Measurements from ENCODE around the gene CNTNAP2. TPM values are rescaled to one million over a fixed set of nuclear protein-coding genes. Genes with fewer than 3 reads are reported as not detected.

The CNTNAP2 gene
- total and polyA plus RNA-seq, 4 donors: 0.14 to 2.3 (median 1.1) TPM

DNA sequence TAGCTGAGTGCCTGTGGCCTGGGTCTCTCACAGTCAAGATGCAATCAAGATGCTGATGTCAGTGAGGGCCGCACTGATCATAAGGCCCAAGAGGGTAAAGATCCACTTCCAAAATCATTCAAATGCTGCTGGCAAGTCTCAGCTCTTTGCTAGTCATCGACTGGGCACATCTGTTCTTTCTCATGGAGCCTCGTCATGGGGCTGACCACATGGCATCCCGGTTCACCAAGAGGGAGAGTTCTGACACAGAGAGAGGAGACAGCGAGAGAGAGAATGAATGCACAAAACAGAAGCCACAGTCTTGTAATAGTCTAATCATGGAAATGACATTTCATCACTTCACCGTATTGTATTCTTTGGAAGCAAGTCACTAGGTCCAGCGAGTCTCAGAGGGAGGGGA is 1406.5 kb downstream of the CNTNAP2 start:
- H3K27me3 ChIP-seq (ENCODE audit: control insufficient read depth in 4 of 4, insufficient read depth in 4 of 4, low read length in 3 of 4): peaks cover 0 to 4% (median 0%) of the 10 kb centered on the region in 4 donors
- no peaks in the 10 kb centered on the region for H3K9me3 ChIP-seq (ENCODE audit: control insufficient read depth in 4 of 4, low read length in 3 of 4)
- DNase-seq (ENCODE audit: low spot score): no peak
- no peak overlapping the region for H3K4me3 ChIP-seq (ENCODE audit: low read depth in 1 of 3, low read length in 3 of 3)
- H3K4me1 ChIP-seq (ENCODE audit: control insufficient read depth in 4 of 4, insufficient read depth in 4 of 4, low read length in 3 of 4): no peaks in the 10 kb centered on the region
- H3K27ac ChIP-seq (ENCODE audit: low read depth in 1 of 2, low read length in 2 of 2): no peak overlapping the region
- 73% methylated on average over 7 of the region's 7 CpGs for WGBS
- no peaks in the 10 kb centered on the region for H3K36me3 ChIP-seq (ENCODE audit: control insufficient read depth in 4 of 4, insufficient read depth in 3 of 4, low read depth in 1 of 4, low read length in 3 of 4)
- TF ChIP-seq, protein P1, sequence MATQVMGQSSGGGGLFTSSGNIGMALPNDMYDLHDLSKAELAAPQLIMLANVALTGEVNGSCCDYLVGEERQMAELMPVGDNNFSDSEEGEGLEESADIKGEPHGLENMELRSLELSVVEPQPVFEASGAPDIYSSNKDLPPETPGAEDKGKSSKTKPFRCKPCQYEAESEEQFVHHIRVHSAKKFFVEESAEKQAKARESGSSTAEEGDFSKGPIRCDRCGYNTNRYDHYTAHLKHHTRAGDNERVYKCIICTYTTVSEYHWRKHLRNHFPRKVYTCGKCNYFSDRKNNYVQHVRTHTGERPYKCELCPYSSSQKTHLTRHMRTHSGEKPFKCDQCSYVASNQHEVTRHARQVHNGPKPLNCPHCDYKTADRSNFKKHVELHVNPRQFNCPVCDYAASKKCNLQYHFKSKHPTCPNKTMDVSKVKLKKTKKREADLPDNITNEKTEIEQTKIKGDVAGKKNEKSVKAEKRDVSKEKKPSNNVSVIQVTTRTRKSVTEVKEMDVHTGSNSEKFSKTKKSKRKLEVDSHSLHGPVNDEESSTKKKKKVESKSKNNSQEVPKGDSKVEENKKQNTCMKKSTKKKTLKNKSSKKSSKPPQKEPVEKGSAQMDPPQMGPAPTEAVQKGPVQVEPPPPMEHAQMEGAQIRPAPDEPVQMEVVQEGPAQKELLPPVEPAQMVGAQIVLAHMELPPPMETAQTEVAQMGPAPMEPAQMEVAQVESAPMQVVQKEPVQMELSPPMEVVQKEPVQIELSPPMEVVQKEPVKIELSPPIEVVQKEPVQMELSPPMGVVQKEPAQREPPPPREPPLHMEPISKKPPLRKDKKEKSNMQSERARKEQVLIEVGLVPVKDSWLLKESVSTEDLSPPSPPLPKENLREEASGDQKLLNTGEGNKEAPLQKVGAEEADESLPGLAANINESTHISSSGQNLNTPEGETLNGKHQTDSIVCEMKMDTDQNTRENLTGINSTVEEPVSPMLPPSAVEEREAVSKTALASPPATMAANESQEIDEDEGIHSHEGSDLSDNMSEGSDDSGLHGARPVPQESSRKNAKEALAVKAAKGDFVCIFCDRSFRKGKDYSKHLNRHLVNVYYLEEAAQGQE (IDR thresholded peaks at IDR 0.05): no peak
- no peak for TF ChIP-seq HNF4A (conservative IDR thresholded peaks at IDR 0.05)
- TF ChIP-seq EGR1 (IDR thresholded peaks at IDR 0.05; ENCODE audit: low read depth in 2 of 2): no peak
- TF ChIP-seq NR2F2 (IDR thresholded peaks at IDR 0.05): no peak
- TF ChIP-seq, protein P2, sequence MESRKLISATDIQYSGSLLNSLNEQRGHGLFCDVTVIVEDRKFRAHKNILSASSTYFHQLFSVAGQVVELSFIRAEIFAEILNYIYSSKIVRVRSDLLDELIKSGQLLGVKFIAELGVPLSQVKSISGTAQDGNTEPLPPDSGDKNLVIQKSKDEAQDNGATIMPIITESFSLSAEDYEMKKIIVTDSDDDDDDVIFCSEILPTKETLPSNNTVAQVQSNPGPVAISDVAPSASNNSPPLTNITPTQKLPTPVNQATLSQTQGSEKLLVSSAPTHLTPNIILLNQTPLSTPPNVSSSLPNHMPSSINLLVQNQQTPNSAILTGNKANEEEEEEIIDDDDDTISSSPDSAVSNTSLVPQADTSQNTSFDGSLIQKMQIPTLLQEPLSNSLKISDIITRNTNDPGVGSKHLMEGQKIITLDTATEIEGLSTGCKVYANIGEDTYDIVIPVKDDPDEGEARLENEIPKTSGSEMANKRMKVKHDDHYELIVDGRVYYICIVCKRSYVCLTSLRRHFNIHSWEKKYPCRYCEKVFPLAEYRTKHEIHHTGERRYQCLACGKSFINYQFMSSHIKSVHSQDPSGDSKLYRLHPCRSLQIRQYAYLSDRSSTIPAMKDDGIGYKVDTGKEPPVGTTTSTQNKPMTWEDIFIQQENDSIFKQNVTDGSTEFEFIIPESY (IDR thresholded peaks at IDR 0.05): no peak
- no peak for TF ChIP-seq JUND (IDR thresholded peaks at IDR 0.05)
- TF ChIP-seq, protein P3, sequence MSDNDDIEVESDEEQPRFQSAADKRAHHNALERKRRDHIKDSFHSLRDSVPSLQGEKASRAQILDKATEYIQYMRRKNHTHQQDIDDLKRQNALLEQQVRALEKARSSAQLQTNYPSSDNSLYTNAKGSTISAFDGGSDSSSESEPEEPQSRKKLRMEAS (IDR thresholded peaks at IDR 0.05): no peak
- no peak for TF ChIP-seq YY1 (IDR thresholded peaks at IDR 0.05)
- no peak for TF ChIP-seq FOXA2 (IDR thresholded peaks at IDR 0.05)
- no peak for TF ChIP-seq RAD21 (IDR thresholded peaks at IDR 0.05)
- H3K9ac ChIP-seq (ENCODE audit: low read depth in 1 of 2, low read length in 2 of 2): no peak overlapping the region

DNA sequence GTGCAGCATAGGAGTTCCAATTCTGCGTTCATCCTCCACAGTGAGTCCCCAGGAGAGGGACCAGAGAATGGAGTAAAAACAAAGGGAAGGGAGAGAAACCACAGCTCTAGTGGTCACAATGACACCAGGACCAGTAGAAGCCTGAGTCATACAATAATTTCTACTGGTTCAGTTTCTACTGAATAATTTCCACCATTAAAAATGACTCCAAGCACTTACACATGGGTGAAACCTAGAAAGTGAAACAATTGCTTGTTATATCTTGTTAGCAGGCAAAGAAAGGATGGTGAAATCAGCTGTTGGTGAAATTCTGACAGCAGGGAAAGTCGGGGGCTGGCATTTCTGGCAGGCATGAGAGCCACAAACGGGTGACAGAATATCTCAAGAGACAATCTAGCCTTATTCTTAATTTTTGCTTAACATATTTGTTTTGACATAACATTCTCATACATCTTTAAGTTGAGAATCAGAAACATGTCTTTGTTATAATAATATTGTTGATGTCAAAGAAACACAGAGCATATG is 1408.2 kb downstream of the CNTNAP2 start:
- no peak for DNase-seq (ENCODE audit: low spot score)
- H3K27me3 ChIP-seq (ENCODE audit: control insufficient read depth in 4 of 4, insufficient read depth in 4 of 4, low read length in 3 of 4): peaks cover 0 to 4% (median 0%) of the 10 kb centered on the region in 4 donors
- H3K36me3 ChIP-seq (ENCODE audit: control insufficient read depth in 4 of 4, insufficient read depth in 3 of 4, low read depth in 1 of 4, low read length in 3 of 4): no peaks in the 10 kb centered on the region
- H3K4me1 ChIP-seq (ENCODE audit: control insufficient read depth in 4 of 4, insufficient read depth in 4 of 4, low read length in 3 of 4): no peaks in the 10 kb centered on the region
- no peak overlapping the region for H3K27ac ChIP-seq (ENCODE audit: low read depth in 1 of 2, low read length in 2 of 2)
- no peak overlapping the region for H3K9ac ChIP-seq (ENCODE audit: low read depth in 1 of 2, low read length in 2 of 2)
- no peak overlapping the region for H3K4me3 ChIP-seq (ENCODE audit: low read depth in 1 of 3, low read length in 3 of 3)
- H3K9me3 ChIP-seq (ENCODE audit: control insufficient read depth in 4 of 4, low read length in 3 of 4): no peaks in the 10 kb centered on the region
- no peak for TF ChIP-seq JUND (IDR thresholded peaks at IDR 0.05)
- no peak for TF ChIP-seq EGR1 (IDR thresholded peaks at IDR 0.05; ENCODE audit: low read depth in 2 of 2)
- TF ChIP-seq, protein P1 (IDR thresholded peaks at IDR 0.05): no peak
- no peak for TF ChIP-seq RAD21 (IDR thresholded peaks at IDR 0.05)
- WGBS: 62% methylated on average over 3 of the region's 3 CpGs
